Effector memory CD4-positive, alpha-beta T cell (primary cell): ENCODE measurements around the gene DNASE1L2.

ENCODE experiments used
- DNase-seq, 3 donors: peaks; one replicate each; pipeline ENCODE4 v3.0.0-alpha.2; 2020
- H3K27ac ChIP-seq: 2 replicates; pipeline ENCODE4 v1.7.0; 2013; ENCODE audit warnings: mild to moderate bottlenecking, low read length, moderate library complexity; ENCODE audit not compliant: insufficient read depth, poor library complexity, severe bottlenecking
- H3K27me3 ChIP-seq: replicated peaks from 2 replicates; pipeline ENCODE4 v1.7.0; 2013; ENCODE audit warnings: mild to moderate bottlenecking, low read length; ENCODE audit not compliant: insufficient read depth, control insufficient read depth, poor library complexity, severe bottlenecking
- H3K36me3 ChIP-seq: 2 replicates; pipeline ENCODE4 v1.7.0; 2013; ENCODE audit warnings: mild to moderate bottlenecking, low read length, moderate library complexity; ENCODE audit not compliant: control insufficient read depth, insufficient read depth
- H3K4me1 ChIP-seq: 2 replicates; pipeline ENCODE4 v1.7.0; 2013; ENCODE audit warnings: low read length, mild to moderate bottlenecking; ENCODE audit not compliant: control insufficient read depth, insufficient read depth, poor library complexity, severe bottlenecking
- H3K4me3 ChIP-seq: 2 replicates; pipeline ENCODE4 v1.7.0; 2013; ENCODE audit warnings: low read length, low read depth, mild to moderate bottlenecking; ENCODE audit not compliant: insufficient read depth, poor library complexity, severe bottlenecking
- H3K9me3 ChIP-seq: 2 replicates; pipeline ENCODE4 v1.7.0; 2013; ENCODE audit warnings: mild to moderate bottlenecking, low read length, moderate library complexity; ENCODE audit not compliant: control insufficient read depth

DNASE1L2 gene

DNA sequence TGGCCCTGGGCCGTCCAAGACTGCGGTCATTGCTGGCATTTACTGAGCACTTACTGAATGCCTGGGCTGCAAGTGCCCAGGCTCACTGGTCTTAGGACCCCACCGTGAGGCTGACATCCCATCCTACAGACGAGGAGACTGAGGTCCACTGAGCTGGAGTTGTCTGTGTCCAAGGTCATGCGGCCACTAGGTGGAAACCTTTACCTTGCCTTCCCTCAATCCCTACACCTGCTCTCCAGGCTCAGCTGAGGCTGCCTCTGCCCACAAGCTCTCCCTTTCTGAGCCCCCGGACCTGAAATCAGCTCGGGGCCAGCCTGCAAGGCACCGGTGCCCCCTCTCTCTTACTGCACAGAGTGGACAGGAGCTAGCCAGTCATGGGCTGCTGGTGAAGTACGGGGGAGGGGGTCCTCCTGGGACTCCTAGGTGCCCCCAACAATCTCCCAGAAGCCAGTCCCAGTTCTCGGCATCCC lies 41.4 kb upstream of the DNASE1L2 start:
- H3K27ac ChIP-seq, result no peak overlapping the region
- H3K4me3 ChIP-seq, result no peak overlapping the region
- no peaks in the 10 kb centered on the region for H3K36me3 ChIP-seq
- H3K27me3 ChIP-seq, result peaks cover 32% of the 10 kb centered on the region
- H3K9me3 ChIP-seq, result no peaks in the 10 kb centered on the region
- H3K4me1 ChIP-seq, result peaks cover 15% of the 10 kb centered on the region
- DNase-seq, result peak in 2 of 3 donors; percentile 29 to 34

DNA sequence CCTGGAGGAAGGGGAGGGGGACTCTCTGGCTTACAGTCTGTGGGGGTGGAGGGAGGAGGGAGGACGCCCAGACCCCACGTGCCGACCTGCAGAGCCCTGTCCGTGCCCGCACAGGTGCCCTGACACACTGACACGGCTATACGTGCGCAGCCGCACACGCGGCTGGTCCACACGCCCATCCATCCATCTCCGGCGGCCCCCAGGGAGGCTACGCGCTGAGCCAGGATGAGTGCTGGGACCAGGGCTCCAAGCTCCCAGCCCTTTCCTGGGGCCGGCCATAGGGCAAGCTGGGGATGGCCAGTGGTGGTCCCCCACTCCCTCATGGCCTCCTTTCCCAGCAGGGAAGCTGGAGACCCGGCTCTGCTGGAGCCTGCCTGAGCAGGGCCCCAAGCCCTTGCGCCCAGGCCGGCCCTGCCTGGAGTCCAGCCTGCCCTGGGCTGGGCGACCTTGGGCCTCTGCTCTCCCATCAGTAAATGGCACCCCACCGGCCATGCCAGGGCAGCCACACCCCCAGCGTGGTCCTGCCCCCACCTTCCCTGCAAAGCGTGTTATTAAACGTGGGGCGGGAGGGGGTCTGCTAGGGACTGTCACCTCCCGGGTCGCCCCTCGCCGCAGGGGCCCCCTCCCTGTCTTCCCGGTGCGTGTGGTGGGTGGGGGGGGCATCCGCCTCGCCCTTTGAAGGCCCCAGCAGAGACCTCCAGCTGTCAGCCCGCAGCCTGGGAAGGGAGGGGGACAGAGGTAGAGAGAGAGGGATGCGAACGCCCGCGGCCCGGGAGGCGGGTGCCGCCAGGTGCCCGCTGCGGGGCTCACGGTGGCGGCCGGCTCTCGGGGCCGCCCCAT lies 40.7 kb upstream of the DNASE1L2 start:
- peaks cover 32% of the 10 kb centered on the region for H3K27me3 ChIP-seq
- peaks cover 15% of the 10 kb centered on the region for H3K4me1 ChIP-seq
- H3K36me3 ChIP-seq, result no peaks in the 10 kb centered on the region
- H3K4me3 ChIP-seq, result peak overlapping the region; percentile 37
- H3K27ac ChIP-seq, result no peak overlapping the region
- DNase-seq, result no peak
- no peaks in the 10 kb centered on the region for H3K9me3 ChIP-seq

DNA sequence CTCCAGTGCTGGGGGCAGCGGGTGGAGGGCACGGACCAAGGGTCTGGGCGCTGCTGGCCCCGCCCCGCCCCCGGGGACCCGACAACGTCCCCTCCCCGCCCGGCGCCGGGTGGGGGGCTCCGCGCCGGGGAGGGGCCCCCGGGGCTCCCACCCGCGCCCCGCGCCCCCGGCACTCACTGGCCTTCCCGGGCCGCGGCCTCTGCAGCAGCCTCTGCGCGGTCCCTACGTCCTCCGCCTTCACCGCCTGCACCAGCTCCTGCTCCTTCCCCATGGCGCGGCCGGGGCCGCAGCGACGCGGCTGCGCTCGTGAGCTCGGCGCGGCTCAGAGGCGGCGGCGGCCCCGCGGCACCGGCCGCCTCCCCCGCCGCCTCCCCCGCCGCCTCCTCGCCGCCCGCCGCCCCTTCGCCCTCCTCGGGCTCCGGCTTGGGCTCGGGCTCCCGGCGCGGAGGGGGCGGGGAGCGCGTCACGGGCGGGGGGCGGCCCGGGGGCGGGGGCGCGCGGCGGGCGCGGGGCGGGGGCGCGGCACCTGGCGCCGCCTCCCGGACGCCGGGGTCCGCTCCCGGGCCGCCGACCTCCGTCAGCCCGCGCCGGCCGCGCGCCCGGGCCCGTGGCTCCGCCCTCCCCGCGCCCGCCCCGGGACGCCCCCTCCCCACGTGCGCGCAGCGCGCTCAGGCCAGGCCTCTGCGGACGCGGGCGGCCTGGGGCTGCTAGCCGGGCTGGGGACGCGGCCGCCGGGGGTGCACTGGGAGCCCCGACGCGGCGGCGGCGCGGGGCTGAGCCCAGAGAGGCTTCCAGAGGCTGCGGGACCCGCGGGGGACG lies 39.9 kb upstream of the DNASE1L2 start, which contains the start of gene CASKIN1:
Gene CASKIN1, minus strand, starts transcription at position 444 of the 819 bp plus-strand sequence. Its CDS starts 173 bp downstream, at position 271.
- Histone ChIP-seq H3K4me1 (peaks cover 15% of the 10 kb centered on the region), H3K36me3 (no peaks in the 10 kb centered on the region), H3K27ac (no peak within 1 kb of the TSS), H3K9me3 (no peaks in the 10 kb centered on the region), H3K27me3 (peaks cover 32% of the 10 kb centered on the region), H3K4me3 (peak within 1 kb of the TSS; percentile 37)
- DNase-seq, result no peak

DNA sequence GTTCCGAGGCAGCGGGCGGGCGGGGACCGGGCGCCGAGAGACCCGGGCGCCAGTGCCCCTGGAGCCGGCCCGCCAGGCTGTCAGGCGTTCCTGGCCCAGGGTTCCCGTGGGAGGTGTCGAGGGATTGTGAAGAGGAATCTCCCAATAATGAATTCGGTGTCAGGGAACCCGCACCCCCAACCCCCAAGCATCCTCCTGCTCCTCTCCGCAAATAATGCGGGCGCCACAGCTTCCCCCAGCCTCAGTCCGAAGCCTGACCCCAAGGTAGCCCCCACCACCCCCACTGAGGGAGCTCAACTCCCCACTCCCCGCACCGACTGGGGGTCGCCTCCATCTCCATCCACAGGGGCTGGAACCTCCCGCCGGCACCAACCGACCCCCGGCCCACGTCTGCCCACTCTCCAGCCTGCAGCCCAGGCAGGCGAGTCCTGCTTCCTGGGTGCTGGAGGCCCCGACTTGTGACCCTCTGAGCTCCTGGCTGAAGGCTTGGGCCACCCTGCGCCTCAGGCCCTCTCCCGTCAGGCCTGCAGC lies 39.2 kb upstream of the DNASE1L2 start:
- H3K4me3 ChIP-seq, result no peak overlapping the region
- H3K36me3 ChIP-seq, result no peaks in the 10 kb centered on the region
- peaks cover 32% of the 10 kb centered on the region for H3K27me3 ChIP-seq
- peaks cover 15% of the 10 kb centered on the region for H3K4me1 ChIP-seq
- DNase-seq, result no peak
- no peaks in the 10 kb centered on the region for H3K9me3 ChIP-seq
- no peak overlapping the region for H3K27ac ChIP-seq

DNA sequence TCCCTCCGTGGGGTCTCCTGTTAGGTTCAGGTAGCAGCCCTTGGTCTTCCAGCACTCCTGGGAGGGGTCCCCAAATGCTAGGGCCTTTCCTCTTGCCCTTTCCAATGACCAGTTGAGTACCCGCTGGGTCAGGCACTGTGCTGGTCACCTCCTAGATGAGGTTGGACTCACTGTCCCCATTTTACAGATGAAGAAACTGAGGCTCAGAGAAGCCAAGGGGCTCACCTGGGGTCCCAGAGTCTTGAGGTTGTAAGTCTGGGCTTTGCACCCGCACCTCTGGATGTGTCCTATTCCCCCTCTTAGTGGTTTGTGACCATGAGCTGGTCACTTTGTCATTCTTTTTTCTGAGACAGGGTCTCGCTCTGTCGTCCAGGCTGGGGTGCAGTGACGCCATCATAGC lies 38.5 kb upstream of the DNASE1L2 start:
- no peak overlapping the region for H3K27ac ChIP-seq
- peaks cover 15% of the 10 kb centered on the region for H3K4me1 ChIP-seq
- peaks cover 32% of the 10 kb centered on the region for H3K27me3 ChIP-seq
- no peaks in the 10 kb centered on the region for H3K9me3 ChIP-seq
- no peak for DNase-seq
- H3K4me3 ChIP-seq, result no peak overlapping the region
- H3K36me3 ChIP-seq, result no peaks in the 10 kb centered on the region

DNA sequence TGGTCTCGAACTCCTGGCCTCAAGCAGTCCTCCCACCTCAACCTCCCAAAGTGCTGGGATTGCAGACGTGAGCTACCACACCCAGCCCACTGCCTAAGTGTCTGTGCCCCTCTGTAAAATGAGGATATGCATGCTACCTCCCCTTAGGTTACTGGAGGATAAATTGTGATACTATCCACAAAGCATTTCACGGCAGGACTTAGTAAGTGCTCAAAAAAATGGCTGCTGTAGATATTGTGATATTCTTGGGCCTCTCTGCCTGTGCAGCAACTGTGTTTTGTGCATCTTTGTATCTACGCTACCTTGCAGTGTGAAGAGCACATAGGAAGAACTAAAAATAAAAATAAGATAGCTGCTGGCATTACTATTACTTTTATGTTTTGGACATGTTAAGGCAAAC lies 38.0 kb upstream of the DNASE1L2 start:
- Histone ChIP-seq H3K27ac (no peak overlapping the region), H3K4me3 (no peak overlapping the region), H3K36me3 (no peaks in the 10 kb centered on the region), H3K27me3 (peaks cover 32% of the 10 kb centered on the region), H3K4me1 (peaks cover 15% of the 10 kb centered on the region), H3K9me3 (no peaks in the 10 kb centered on the region)
- no peak for DNase-seq

DNA sequence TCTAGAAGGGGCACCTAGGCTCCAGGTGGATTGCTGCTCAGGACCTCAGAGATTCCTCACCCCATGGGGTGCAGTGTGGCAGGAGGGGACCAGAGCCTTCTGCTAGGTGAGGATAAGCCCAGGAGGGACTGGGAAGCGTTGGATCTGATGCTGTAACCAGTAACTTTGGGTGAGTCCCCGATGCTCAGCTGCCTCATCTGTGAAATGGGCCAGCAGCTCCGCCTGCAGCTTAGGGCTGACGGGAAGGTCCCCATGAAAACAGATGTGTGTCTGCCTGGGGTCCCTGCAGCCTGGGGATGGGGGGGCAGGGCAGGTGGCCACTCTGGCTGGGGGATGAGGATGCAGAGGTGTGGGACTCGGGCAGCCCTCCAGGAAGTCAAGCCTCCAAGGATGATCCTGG lies 37.1 kb upstream of the DNASE1L2 start:
- H3K27me3 ChIP-seq, result peaks cover 32% of the 10 kb centered on the region
- H3K36me3 ChIP-seq, result no peaks in the 10 kb centered on the region
- peaks cover 15% of the 10 kb centered on the region for H3K4me1 ChIP-seq
- no peak overlapping the region for H3K4me3 ChIP-seq
- no peaks in the 10 kb centered on the region for H3K9me3 ChIP-seq
- no peak overlapping the region for H3K27ac ChIP-seq
- no peak for DNase-seq

DNA sequence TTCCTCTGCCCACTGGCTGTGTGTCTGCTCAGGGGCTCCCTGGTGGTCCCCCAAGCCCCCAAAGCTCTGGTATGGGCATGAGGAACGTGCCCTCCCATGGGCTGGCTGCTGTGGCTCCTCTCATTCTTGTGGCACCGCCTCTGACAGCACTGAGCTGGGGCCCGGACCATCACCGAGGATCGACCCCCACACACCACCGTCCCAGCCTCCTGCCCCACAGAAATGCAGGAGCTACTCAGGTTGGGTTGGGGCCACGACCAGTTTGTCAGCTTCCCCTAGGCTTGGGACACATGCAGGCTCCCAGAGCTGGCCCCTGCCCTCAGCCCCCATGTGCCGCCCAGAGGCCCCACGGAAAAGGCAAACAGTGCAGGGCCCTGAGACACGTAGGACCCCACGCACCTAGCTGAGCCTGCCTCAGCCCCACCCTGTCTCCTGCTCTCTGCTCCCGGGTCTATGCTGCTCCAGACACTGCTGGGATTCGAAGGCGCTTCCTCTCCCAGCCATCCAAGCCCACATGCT lies 36.6 kb upstream of the DNASE1L2 start:
- H3K27me3 ChIP-seq, result peaks cover 30% of the 10 kb centered on the region
- H3K27ac ChIP-seq, result no peak overlapping the region
- no peaks in the 10 kb centered on the region for H3K36me3 ChIP-seq
- DNase-seq, result no peak
- H3K9me3 ChIP-seq, result no peaks in the 10 kb centered on the region
- no peak overlapping the region for H3K4me3 ChIP-seq
- peaks cover 17% of the 10 kb centered on the region for H3K4me1 ChIP-seq

DNA sequence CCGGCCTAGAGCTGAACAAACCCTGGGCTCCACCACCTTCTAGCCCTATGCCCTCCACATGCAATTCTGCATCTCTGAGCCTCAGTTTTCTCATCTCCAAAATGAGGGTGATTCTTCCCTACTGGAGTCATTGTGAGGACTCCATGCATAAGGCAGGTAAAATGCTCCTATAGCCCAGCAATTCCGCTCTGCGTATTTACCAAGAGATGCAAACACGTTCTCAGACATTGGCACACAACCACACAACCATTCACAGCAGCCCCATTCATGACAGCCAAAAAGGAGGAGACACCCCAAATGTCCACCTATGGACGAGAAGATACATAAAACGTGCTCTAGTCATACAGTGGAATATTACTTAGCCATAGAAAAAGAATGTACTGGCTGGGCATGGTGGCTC lies 35.9 kb upstream of the DNASE1L2 start:
- no peak overlapping the region for H3K27ac ChIP-seq
- H3K36me3 ChIP-seq, result no peaks in the 10 kb centered on the region
- peaks cover 23% of the 10 kb centered on the region for H3K27me3 ChIP-seq
- peaks cover 16% of the 10 kb centered on the region for H3K4me1 ChIP-seq
- no peak overlapping the region for H3K4me3 ChIP-seq
- no peaks in the 10 kb centered on the region for H3K9me3 ChIP-seq
- no peak for DNase-seq
